ENCODE measurements around the gene EGF.

- TF ChIP-seq, protein P1, sequence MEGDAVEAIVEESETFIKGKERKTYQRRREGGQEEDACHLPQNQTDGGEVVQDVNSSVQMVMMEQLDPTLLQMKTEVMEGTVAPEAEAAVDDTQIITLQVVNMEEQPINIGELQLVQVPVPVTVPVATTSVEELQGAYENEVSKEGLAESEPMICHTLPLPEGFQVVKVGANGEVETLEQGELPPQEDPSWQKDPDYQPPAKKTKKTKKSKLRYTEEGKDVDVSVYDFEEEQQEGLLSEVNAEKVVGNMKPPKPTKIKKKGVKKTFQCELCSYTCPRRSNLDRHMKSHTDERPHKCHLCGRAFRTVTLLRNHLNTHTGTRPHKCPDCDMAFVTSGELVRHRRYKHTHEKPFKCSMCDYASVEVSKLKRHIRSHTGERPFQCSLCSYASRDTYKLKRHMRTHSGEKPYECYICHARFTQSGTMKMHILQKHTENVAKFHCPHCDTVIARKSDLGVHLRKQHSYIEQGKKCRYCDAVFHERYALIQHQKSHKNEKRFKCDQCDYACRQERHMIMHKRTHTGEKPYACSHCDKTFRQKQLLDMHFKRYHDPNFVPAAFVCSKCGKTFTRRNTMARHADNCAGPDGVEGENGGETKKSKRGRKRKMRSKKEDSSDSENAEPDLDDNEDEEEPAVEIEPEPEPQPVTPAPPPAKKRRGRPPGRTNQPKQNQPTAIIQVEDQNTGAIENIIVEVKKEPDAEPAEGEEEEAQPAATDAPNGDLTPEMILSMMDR (IDR thresholded peaks at IDR 0.05): no peak
- TF ChIP-seq POLR2A (IDR thresholded peaks at IDR 0.05): no peak
Measured at GRCh38 chr4:109952612-109953011, 39.9 kb downstream of the EGF start.
